Motor neuron (in vitro differentiated cells): ENCODE measurements around the gene PRKN. TPM values are rescaled to one million over a fixed set of nuclear protein-coding genes. Genes with fewer than 3 reads are reported as not detected.
A peak's percentile ranks its signal among the peaks of the same experiment; 100 is the strongest.

Experiments
- ATAC-seq, 8 experiments: fragments of 200-7000 bp; cut with Tn5 transposase; replicated peaks in 6 of 8; 2 replicates each; pipeline ENCODE4 v1.8.0; 2021; ENCODE audit warnings: mild to moderate bottlenecking in 8 of 8, moderate library complexity in 8 of 8
- H3K27ac ChIP-seq, 2 donors: fragments of 250-450 bp; sonication (Bioruptor Pico); 2 replicates each; pipeline ENCODE4 v1.9.0; 2021; ENCODE audit warnings: antibody characterized with exemption in 2 of 2, mild to moderate bottlenecking in 2 of 2, moderate library complexity in 1 of 2
- H3K4me1 ChIP-seq, 2 donors: fragments of 250-450 bp; sonication (Bioruptor Pico); replicated peaks in 1 of 2; 2 replicates each; pipeline ENCODE4 v1.6.1; 2021; ENCODE audit warnings: antibody characterized with exemption in 2 of 2, mild to moderate bottlenecking in 2 of 2, moderate library complexity in 1 of 2
- H3K4me3 ChIP-seq, 5 donors: fragments of 250-450 bp; sonication (Bioruptor Pico); 2 replicates each; pipeline ENCODE4 v1.9.0; 2021; ENCODE audit warnings: antibody characterized with exemption in 5 of 5, mild to moderate bottlenecking in 5 of 5, moderate library complexity in 4 of 5
- WGBS, 10 experiments: fragments of 450-650 bp; shearing (Covaris generic); methylation state at CpG; one replicate each; pipeline ENCODE4 v1.0.0; 2022; 5-methylcytosine and 5-hydroxymethylcytosine counted together
- in situ Hi-C, 9 experiments: fragments of 400-800 bp; cut with MboI; loops; one replicate each; pipeline ENCODE4 v1.15.0; 2021; ENCODE audit warnings: low sequenced_read_pairs in 9 of 9, low pct_unique_long_range_greater_than_20kb in 2 of 9; ENCODE audit not compliant: unreplicated experiment in 9 of 9
- total RNA-seq, 8 experiments: library from RNA; unstranded; fragments of 300-600 nt; gene quantifications; 2 replicates each; pipeline versions ENCODE4 v1.2.3 to v1.2.4, GENCODE V29; 2022

PRKN gene
- total RNA-seq, 8 experiments from 2014 or later = 0.71 to 8.1 (median 2.9) TPM

- ATAC-seq = peak in 2 of 8 experiments; percentile 51 to 76
- Histone ChIP-seq H3K4me3 (no peak overlapping the region), H3K27ac (no peak overlapping the region), H3K4me1 (peaks cover 8 to 12% of the 10 kb centered on the region in 2 donors)
- in situ Hi-C loops = no loop called here
These were observed 1016.1 kb downstream of the PRKN start for GRCh38 chr6:161711515-161711914.

- Histone ChIP-seq H3K27ac (no peak overlapping the region), H3K4me1 (peaks cover 0 to 4% of the 10 kb centered on the region in 2 donors), H3K4me3 (no peak overlapping the region)
- no peak for ATAC-seq
- in situ Hi-C loops = no loop called here
- 43 to 100% (median 83%) methylated on average over 1 to 2 of the region's 2 CpGs; no CpG with 5 or more reads in 3 of the 10 experiments for WGBS, 10 experiments
These were observed 1016.9 kb downstream of the PRKN start for GRCh38 chr6:161710698-161711097.

GRCh38 chr6:161701056-161701455 is 1026.5 kb downstream of the PRKN start:
- 0 to 100% (median 60%) methylated on average over 1 of the region's 1 CpG; no CpG with 5 or more reads in 3 of the 10 experiments for WGBS, 10 experiments
- in situ Hi-C loops = no loop called here
- H3K4me1 ChIP-seq = peaks cover 8 to 13% of the 10 kb centered on the region in 2 donors
- no peak overlapping the region for H3K27ac ChIP-seq
- H3K4me3 ChIP-seq = no peak overlapping the region
- ATAC-seq = peak in 1 of 8 experiments; percentile 29

GRCh38 chr6:161696801-161697200 is 1030.8 kb downstream of the PRKN start:
- H3K4me3 ChIP-seq = no peak overlapping the region
- WGBS, 10 experiments = 11 to 82% (median 31%) methylated on average over 1 to 2 of the region's 2 CpGs; no CpG with 5 or more reads in 2 of the 10 experiments
- ATAC-seq = peak; percentile 69 to 96 (median 92)
- H3K4me1 ChIP-seq = peaks cover 8 to 13% of the 10 kb centered on the region in 2 donors
- in situ Hi-C loops = loop anchor here in 2 of 9 experiments (25.0 kb wide), 1 partner anchor 284 kb away; no protein-coding TSS in a partner anchor
- H3K27ac ChIP-seq = peak overlapping the region in 1 of 2 donors; percentile 25

- WGBS, 10 experiments = 75 to 100% (median 86%) methylated on average over 1 to 3 of the region's 3 CpGs; no CpG with 5 or more reads in 3 of the 10 experiments
- in situ Hi-C loops = loop anchor here in 2 of 9 experiments (25.0 kb wide), 1 partner anchor 283 kb away; no protein-coding TSS in a partner anchor
- peak in 3 of 8 experiments; percentile 66 to 73 (median 72) for ATAC-seq
- Histone ChIP-seq H3K4me3 (no peak overlapping the region), H3K27ac (no peak overlapping the region), H3K4me1 (peaks cover 8 to 13% of the 10 kb centered on the region in 2 donors)
These were observed 1032.6 kb downstream of the PRKN start for GRCh38 chr6:161694995-161695394.

- peak in 2 of 8 experiments; percentile 81 to 98 for ATAC-seq
- Histone ChIP-seq H3K4me1 (peaks cover 0 to 8% of the 10 kb centered on the region in 2 donors), H3K4me3 (no peak overlapping the region), H3K27ac (no peak overlapping the region)
- in situ Hi-C loops = loop anchor here in 2 of 9 experiments (25.0 kb wide), 1 partner anchor 274 kb away; no protein-coding TSS in a partner anchor
- 0 to 100% (median 80%) methylated on average over 1 to 4 of the region's 4 CpGs; no CpG with 5 or more reads in 1 of the 10 experiments for WGBS, 10 experiments
These were observed 1040.9 kb downstream of the PRKN start for GRCh38 chr6:161686655-161687054.

- 9 to 93% (median 53%) methylated on average over 3 to 6 of the region's 6 CpGs; no CpG with 5 or more reads in 1 of the 10 experiments for WGBS, 10 experiments
- ATAC-seq = peak in 2 of 8 experiments; percentile 20 to 75
- in situ Hi-C loops = loop anchor here in 2 of 9 experiments (25.0 kb wide), 1 partner anchor 273 kb away; no protein-coding TSS in a partner anchor
- Histone ChIP-seq H3K4me1 (peaks cover 4 to 14% of the 10 kb centered on the region in 2 donors), H3K27ac (no peak overlapping the region), H3K4me3 (no peak overlapping the region)
These were observed 1042.7 kb downstream of the PRKN start for GRCh38 chr6:161684731-161685475.

GRCh38 chr6:161683400-161683799 is 1044.2 kb downstream of the PRKN start:
- ATAC-seq = no peak
- no peak overlapping the region for H3K27ac ChIP-seq
- in situ Hi-C loops = loop anchor here in 2 of 9 experiments (25.0 kb wide), 1 partner anchor 271 kb away; no protein-coding TSS in a partner anchor
- WGBS, 10 experiments = 58 to 100% (median 96%) methylated on average over 1 to 5 of the region's 5 CpGs; no CpG with 5 or more reads in 3 of the 10 experiments
- H3K4me3 ChIP-seq = no peak overlapping the region
- H3K4me1 ChIP-seq = peaks cover 6 to 19% of the 10 kb centered on the region in 2 donors

GRCh38 chr6:161682982-161683381 is 1044.6 kb downstream of the PRKN start:
- peaks cover 6 to 19% of the 10 kb centered on the region in 2 donors for H3K4me1 ChIP-seq
- H3K27ac ChIP-seq = no peak overlapping the region
- 0 to 100% (median 80%) methylated on average over 1 to 8 of the region's 9 CpGs; no CpG with 5 or more reads in 1 of the 10 experiments for WGBS, 10 experiments
- H3K4me3 ChIP-seq = no peak overlapping the region
- in situ Hi-C loops = loop anchor here in 2 of 9 experiments (25.0 kb wide), 1 partner anchor 271 kb away; no protein-coding TSS in a partner anchor
- ATAC-seq = no peak

- WGBS, 10 experiments = 56 to 100% (median 85%) methylated on average over 1 to 10 of the region's 13 CpGs; no CpG with 5 or more reads in 1 of the 10 experiments
- H3K4me1 ChIP-seq = peaks cover 6 to 32% of the 10 kb centered on the region in 2 donors
- in situ Hi-C loops = loop anchor here in 2 of 9 experiments (25.0 kb wide), 1 partner anchor 268 kb away; no protein-coding TSS in a partner anchor
These were observed 1047.5 kb downstream of the PRKN start for GRCh38 chr6:161679980-161680538.

GRCh38 chr6:161677188-161677587 is 1050.4 kb downstream of the PRKN start:
- in situ Hi-C loops = loop anchor here in 2 of 9 experiments (25.0 kb wide), 1 partner anchor 265 kb away; no protein-coding TSS in a partner anchor
- no peak overlapping the region for H3K27ac ChIP-seq
- H3K4me3 ChIP-seq = no peak overlapping the region
- H3K4me1 ChIP-seq = peaks cover 6 to 33% of the 10 kb centered on the region in 2 donors
- 67 to 100% (median 95%) methylated on average over 1 to 7 of the region's 7 CpGs; no CpG with 5 or more reads in 1 of the 10 experiments for WGBS, 10 experiments
- ATAC-seq = no peak

More at GRCh38 chr6:161679980-161680538, 1047.5 kb downstream of the PRKN start:
- H3K4me3 ChIP-seq = no peak overlapping the region
- H3K27ac ChIP-seq = no peak overlapping the region
- peak in 5 of 8 experiments; percentile 34 to 83 (median 65) for ATAC-seq

- ATAC-seq = peak in 2 of 8 experiments; percentile 6 to 24
- 70 to 100% (median 86%) methylated on average over 1 to 3 of the region's 3 CpGs; no CpG with 5 or more reads in 2 of the 10 experiments for WGBS, 10 experiments
These were observed 1051.0 kb downstream of the PRKN start for GRCh38 chr6:161676586-161676985.

More at GRCh38 chr6:161676586-161676985, 1051.0 kb downstream of the PRKN start:
- in situ Hi-C loops = loop anchor here in 2 of 9 experiments (25.0 kb wide), 1 partner anchor 264 kb away; no protein-coding TSS in a partner anchor
- Histone ChIP-seq H3K4me1 (peaks cover 6 to 33% of the 10 kb centered on the region in 2 donors), H3K4me3 (no peak overlapping the region), H3K27ac (no peak overlapping the region)
